ENCODE results near the gene MC2R.

Gene MC2R

GRCh38 chr18:13915391-13915790 lies at the start of gene MC2R:
MC2R (minus strand) TSS chr18:13915536; CDS start chr18:13885518, 30,018 bp downstream.
- no peak for DNase-seq (ENCODE audit: low spot score)

- DNase-seq (ENCODE audit: low spot score), result no peak
These were observed 30.5 kb upstream of the MC2R start for GRCh38 chr18:13945811-13946210.

GRCh38 chr18:13943338-13943737 lies 28.0 kb upstream of the MC2R start:
- no peak for DNase-seq (ENCODE audit: low spot score)

GRCh38 chr18:13940326-13940725 lies 25.0 kb upstream of the MC2R start:
- no peak for DNase-seq (ENCODE audit: low spot score)

- DNase-seq (ENCODE audit: low spot score), result no peak
These were observed 19.3 kb upstream of the MC2R start for GRCh38 chr18:13934676-13935075.

GRCh38 chr18:13934058-13934457 lies 18.7 kb upstream of the MC2R start:
- DNase-seq (ENCODE audit: low spot score), result no peak

- no peak for DNase-seq (ENCODE audit: low spot score)
These were observed 17.1 kb upstream of the MC2R start for GRCh38 chr18:13932285-13933025.

GRCh38 chr18:13930964-13931363 lies 15.6 kb upstream of the MC2R start:
- DNase-seq (ENCODE audit: low spot score), result no peak

GRCh38 chr18:13923221-13923620 lies 7.9 kb upstream of the MC2R start:
- DNase-seq (ENCODE audit: low spot score), result no peak

GRCh38 chr18:13918898-13919297 lies 3.6 kb upstream of the MC2R start:
- DNase-seq (ENCODE audit: low spot score), result no peak

GRCh38 chr18:13917401-13917800 lies 2.1 kb upstream of the MC2R start:
- DNase-seq (ENCODE audit: low spot score), result no peak

GRCh38 chr18:13916559-13916958 lies 1.2 kb upstream of the MC2R start:
- no peak for DNase-seq (ENCODE audit: low spot score)

- no peak for DNase-seq (ENCODE audit: low spot score)
These were observed 677 bp upstream of the MC2R start for GRCh38 chr18:13915995-13916431.

- DNase-seq (ENCODE audit: low spot score), result no peak
These were observed 580 bp downstream of the MC2R start for GRCh38 chr18:13914756-13915155.

GRCh38 chr18:13914170-13914569 lies 1.2 kb downstream of the MC2R start:
- no peak for DNase-seq (ENCODE audit: low spot score)

GRCh38 chr18:13913205-13913604 lies 2.1 kb downstream of the MC2R start:
- DNase-seq (ENCODE audit: low spot score), result no peak

GRCh38 chr18:13912601-13913000 lies 2.7 kb downstream of the MC2R start:
- DNase-seq (ENCODE audit: low spot score), result no peak

GRCh38 chr18:13910986-13911385 lies 4.3 kb downstream of the MC2R start:
- no peak for DNase-seq (ENCODE audit: low spot score)

GRCh38 chr18:13910501-13910900 lies 4.8 kb downstream of the MC2R start:
- DNase-seq (ENCODE audit: low spot score), result no peak

GRCh38 chr18:13909141-13909940 lies 6.0 kb downstream of the MC2R start:
- no peak for DNase-seq (ENCODE audit: low spot score)

- DNase-seq (ENCODE audit: low spot score), result no peak
These were observed 14.7 kb downstream of the MC2R start for GRCh38 chr18:13900633-13901032.

GRCh38 chr18:13895505-13896033 lies 19.8 kb downstream of the MC2R start:
- no peak for DNase-seq (ENCODE audit: low spot score)

- no peak for DNase-seq (ENCODE audit: low spot score)
These were observed 20.8 kb downstream of the MC2R start for GRCh38 chr18:13894531-13894930.

Measured in germinal center (tissue), 1 donor.